HEK293 (cell line): ENCODE results near the gene MAP7.
A peak's percentile ranks its signal among the peaks of the same experiment; 100 is the strongest.

Experiments
- CTCF ChIA-PET: fragments of 350-600 bp; formaldehyde crosslinking; extraction: SDS; loops from one replicate; lab custom pipeline; 2021; ENCODE audit warnings: antibody characterized with exemption; lab: Yijun Ruan, JAX
- POLR2A ChIA-PET: fragments of 300-600 bp; formaldehyde crosslinking; extraction: SDS; loops from one replicate; lab custom pipeline; 2020; ENCODE audit warnings: antibody characterized with exemption, inconsistent platforms; lab: Yijun Ruan, JAX
- H3K27ac ChIP-seq: fragments of 200-500 bp; sonication (Bioruptor generic); 2 replicates; pipeline ENCODE4 v1.5.1; 2014; ENCODE audit warnings: low read depth, low read length, control low read depth, inconsistent platforms; ENCODE audit errors: extremely low read depth
- H3K36me3 ChIP-seq, 2 experiments: fragments of 200-500 bp in 1 of 2; sonication (Bioruptor generic) in 1 of 2; 1 replicate in 1 of 2; 2 replicates in 1 of 2; pipeline ENCODE4 v1.5.1; 2014 to 2017; ENCODE audit warnings: inconsistent platforms in 2 of 2, low read length in 2 of 2; ENCODE audit not compliant: control insufficient read depth in 2 of 2, insufficient read depth in 1 of 2
- H3K4me1 ChIP-seq: fragments of 200-500 bp; sonication (Bioruptor generic); 2 replicates; pipeline ENCODE4 v1.5.1; 2014; ENCODE audit warnings: mild to moderate bottlenecking, low read length, inconsistent platforms; ENCODE audit not compliant: control insufficient read depth, insufficient read depth
- H3K4me3 ChIP-seq: 2 replicates; pipeline ENCODE4 v1.5.1; 2011; ENCODE audit warnings: low read depth, mild to moderate bottlenecking, control low read depth, low read length, moderate library complexity
- H3K9me3 ChIP-seq: fragments of 200-500 bp; sonication (Bioruptor generic); 2 replicates; pipeline ENCODE4 v1.5.1; 2014; ENCODE audit warnings: low read depth, low read length, inconsistent platforms; ENCODE audit not compliant: control insufficient read depth, insufficient read depth
- GLI4 ChIP-seq: fragments of 450-650 bp; formaldehyde crosslinking; IDR thresholded peaks from 2 replicates; pipeline ENCODE4 v1.5.1; 2016; ENCODE audit warnings: missing biosample characterization, missing genetic modification characterization
- MYNN ChIP-seq: fragments of 450-650 bp; formaldehyde crosslinking; IDR thresholded peaks from 2 replicates; pipeline ENCODE4 v1.5.1; 2016; ENCODE audit warnings: missing biosample characterization, missing genetic modification characterization, borderline replicate concordance
- ZBTB1 ChIP-seq: fragments of 450-650 bp; formaldehyde crosslinking; IDR thresholded peaks from 2 replicates; pipeline ENCODE4 v1.5.1; 2016; ENCODE audit warnings: missing biosample characterization, missing genetic modification characterization
- ZNF16 ChIP-seq: fragments of 450-650 bp; formaldehyde crosslinking; IDR thresholded peaks from 2 replicates; pipeline ENCODE4 v1.5.1; 2016; ENCODE audit warnings: low read depth, missing biosample characterization, missing genetic modification characterization
- ZNF221 ChIP-seq: fragments of 450-650 bp; formaldehyde crosslinking; IDR thresholded peaks from 2 replicates; pipeline ENCODE4 v1.5.1; 2017; ENCODE audit warnings: missing biosample characterization, missing genetic modification characterization, borderline replicate concordance
- ZNF24 ChIP-seq: fragments of 450-650 bp; formaldehyde crosslinking; IDR thresholded peaks from 2 replicates; pipeline ENCODE4 v1.5.1; 2016; ENCODE audit warnings: missing biosample characterization, missing genetic modification characterization
- ZNF248 ChIP-seq: fragments of 450-650 bp; formaldehyde crosslinking; IDR thresholded peaks from 2 replicates; pipeline ENCODE4 v1.5.1; 2017; ENCODE audit warnings: missing biosample characterization, missing genetic modification characterization
- ZNF324 ChIP-seq: fragments of 450-650 bp; formaldehyde crosslinking; IDR thresholded peaks from 2 replicates; pipeline ENCODE4 v1.5.1; 2016; ENCODE audit warnings: missing biosample characterization, missing genetic modification characterization
- ZNF549 ChIP-seq: fragments of 450-650 bp; IDR thresholded peaks from 2 replicates; pipeline ENCODE4 v1.5.1; 2018; ENCODE audit warnings: missing biosample characterization, missing genetic modification characterization, mild to moderate bottlenecking, inconsistent platforms, moderate library complexity
- ZNF623 ChIP-seq: fragments of 450-650 bp; formaldehyde crosslinking; IDR thresholded peaks from 2 replicates; pipeline ENCODE4 v1.5.1; 2016; ENCODE audit warnings: missing biosample characterization, missing genetic modification characterization
- ZNF660 ChIP-seq: fragments of 450-650 bp; IDR thresholded peaks from 2 replicates; pipeline ENCODE4 v1.5.1; 2018; ENCODE audit warnings: missing biosample characterization, mild to moderate bottlenecking, missing genetic modification characterization
- TF ChIP-seq, protein P1 (sequence below): fragments of 450-650 bp; formaldehyde crosslinking; IDR thresholded peaks from 2 replicates; pipeline ENCODE4 v1.5.1; 2016; ENCODE audit warnings: missing biosample characterization, missing genetic modification characterization
- TF ChIP-seq, protein P2 (sequence below): fragments of 450-650 bp; formaldehyde crosslinking; IDR thresholded peaks from 2 replicates; pipeline ENCODE4 v1.5.1; 2016; ENCODE audit warnings: missing biosample characterization, missing genetic modification characterization
- TF ChIP-seq, protein P3 (sequence below): fragments of 450-650 bp; formaldehyde crosslinking; IDR thresholded peaks from 2 replicates; pipeline ENCODE4 v1.5.1; 2016; ENCODE audit warnings: missing biosample characterization, missing genetic modification characterization
- TF ChIP-seq, protein P4 (sequence below): fragments of 450-650 bp; formaldehyde crosslinking; IDR thresholded peaks from 2 replicates; pipeline ENCODE4 v1.5.1; 2016; ENCODE audit warnings: missing biosample characterization, missing genetic modification characterization

The MAP7 gene

DNA sequence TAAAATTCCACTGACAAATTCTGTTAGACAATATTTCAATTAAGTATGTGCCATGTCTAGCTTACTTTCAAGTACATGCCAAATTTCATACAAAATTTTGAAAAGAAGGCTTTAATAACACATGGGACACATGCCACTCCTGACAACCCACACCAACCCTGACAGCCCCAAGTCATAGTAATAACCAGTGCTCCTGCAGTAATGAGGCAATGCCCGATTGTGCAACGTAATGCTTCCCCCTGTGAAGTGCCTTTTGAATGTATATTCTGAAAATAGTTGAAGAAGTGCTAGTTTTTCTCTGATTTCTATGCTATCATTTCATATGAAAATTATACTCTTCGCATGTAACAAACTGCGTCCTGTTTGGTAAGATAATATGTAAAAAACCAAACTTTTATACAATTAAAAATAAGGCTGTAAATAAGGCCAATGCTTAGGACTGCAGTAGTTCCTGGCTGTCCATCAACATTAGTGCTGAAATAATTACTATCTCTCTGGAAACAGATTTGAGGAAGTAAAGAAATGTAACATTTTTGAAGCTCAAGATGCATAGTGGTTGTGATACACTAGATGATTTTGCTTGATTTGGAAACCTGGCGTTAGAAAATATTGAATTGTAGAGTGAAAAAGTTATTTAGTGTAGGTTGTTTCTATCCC, 134.7 kb downstream of the MAP7 start:
- CTCF ChIA-PET = interaction anchor here (1.2 kb wide), 1 partner anchor 11 kb away, joined by 4 read pairs; no protein-coding TSS in a partner anchor
- POLR2A ChIA-PET = interaction anchor here (0.6 kb wide), 1 partner anchor 898 kb away, joined by 7 read pairs; no protein-coding TSS in a partner anchor
- Histone ChIP-seq H3K4me3 (no peak overlapping the region), H3K4me1 (no peaks in the 10 kb centered on the region), H3K27ac (no peak overlapping the region), H3K36me3 (peaks cover 0 to 4% of the 10 kb centered on the region in 2 experiments), H3K9me3 (no peaks in the 10 kb centered on the region)
- TF ChIP-seq, protein P1, sequence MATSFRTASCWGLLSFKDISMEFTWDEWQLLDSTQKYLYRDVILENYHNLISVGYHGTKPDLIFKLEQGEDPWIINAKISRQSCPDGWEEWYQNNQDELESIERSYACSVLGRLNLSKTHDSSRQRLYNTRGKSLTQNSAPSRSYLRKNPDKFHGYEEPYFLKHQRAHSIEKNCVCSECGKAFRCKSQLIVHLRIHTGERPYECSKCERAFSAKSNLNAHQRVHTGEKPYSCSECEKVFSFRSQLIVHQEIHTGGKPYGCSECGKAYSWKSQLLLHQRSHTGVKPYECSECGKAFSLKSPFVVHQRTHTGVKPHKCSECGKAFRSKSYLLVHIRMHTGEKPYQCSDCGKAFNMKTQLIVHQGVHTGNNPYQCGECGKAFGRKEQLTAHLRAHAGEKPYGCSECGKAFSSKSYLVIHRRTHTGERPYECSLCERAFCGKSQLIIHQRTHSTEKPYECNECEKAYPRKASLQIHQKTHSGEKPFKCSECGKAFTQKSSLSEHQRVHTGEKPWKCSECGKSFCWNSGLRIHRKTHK (tag by site-specific recombination) = no peak
- TF ChIP-seq, protein P2, sequence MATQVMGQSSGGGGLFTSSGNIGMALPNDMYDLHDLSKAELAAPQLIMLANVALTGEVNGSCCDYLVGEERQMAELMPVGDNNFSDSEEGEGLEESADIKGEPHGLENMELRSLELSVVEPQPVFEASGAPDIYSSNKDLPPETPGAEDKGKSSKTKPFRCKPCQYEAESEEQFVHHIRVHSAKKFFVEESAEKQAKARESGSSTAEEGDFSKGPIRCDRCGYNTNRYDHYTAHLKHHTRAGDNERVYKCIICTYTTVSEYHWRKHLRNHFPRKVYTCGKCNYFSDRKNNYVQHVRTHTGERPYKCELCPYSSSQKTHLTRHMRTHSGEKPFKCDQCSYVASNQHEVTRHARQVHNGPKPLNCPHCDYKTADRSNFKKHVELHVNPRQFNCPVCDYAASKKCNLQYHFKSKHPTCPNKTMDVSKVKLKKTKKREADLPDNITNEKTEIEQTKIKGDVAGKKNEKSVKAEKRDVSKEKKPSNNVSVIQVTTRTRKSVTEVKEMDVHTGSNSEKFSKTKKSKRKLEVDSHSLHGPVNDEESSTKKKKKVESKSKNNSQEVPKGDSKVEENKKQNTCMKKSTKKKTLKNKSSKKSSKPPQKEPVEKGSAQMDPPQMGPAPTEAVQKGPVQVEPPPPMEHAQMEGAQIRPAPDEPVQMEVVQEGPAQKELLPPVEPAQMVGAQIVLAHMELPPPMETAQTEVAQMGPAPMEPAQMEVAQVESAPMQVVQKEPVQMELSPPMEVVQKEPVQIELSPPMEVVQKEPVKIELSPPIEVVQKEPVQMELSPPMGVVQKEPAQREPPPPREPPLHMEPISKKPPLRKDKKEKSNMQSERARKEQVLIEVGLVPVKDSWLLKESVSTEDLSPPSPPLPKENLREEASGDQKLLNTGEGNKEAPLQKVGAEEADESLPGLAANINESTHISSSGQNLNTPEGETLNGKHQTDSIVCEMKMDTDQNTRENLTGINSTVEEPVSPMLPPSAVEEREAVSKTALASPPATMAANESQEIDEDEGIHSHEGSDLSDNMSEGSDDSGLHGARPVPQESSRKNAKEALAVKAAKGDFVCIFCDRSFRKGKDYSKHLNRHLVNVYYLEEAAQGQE (tag by site-specific recombination) = peak; percentile 94

DNA sequence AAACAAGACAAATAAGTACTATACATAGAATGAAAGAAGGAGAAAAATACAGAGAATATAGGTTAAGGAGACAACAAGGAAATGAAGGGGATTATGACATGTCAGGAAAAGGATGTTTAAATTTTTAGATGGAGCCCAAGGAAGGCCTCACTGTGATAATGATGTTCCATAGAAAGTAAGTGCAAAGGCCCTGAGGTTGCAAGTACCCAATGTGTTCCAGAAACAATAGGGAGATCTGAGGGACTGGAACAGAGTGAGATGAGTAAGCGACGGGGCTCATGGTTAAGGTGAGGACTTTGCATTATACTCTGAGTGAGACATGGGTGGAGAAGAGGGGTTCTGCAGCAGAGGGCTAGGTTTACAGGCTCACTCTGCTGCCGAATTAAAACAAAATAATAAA, 137.8 kb downstream of the MAP7 start:
- no peak for TF ChIP-seq ZNF324
- peak; percentile 93 for TF ChIP-seq ZNF623 (tag by site-specific recombination)
- H3K4me1 ChIP-seq = no peaks in the 10 kb centered on the region
- H3K36me3 ChIP-seq = no peaks in the 10 kb centered on the region; a peak in 1 of 3 replicates
- H3K27ac ChIP-seq = no peak overlapping the region
- H3K9me3 ChIP-seq = no peaks in the 10 kb centered on the region
- POLR2A ChIA-PET = interaction anchor here (0.6 kb wide), 1 partner anchor 22 kb away, joined by 3 read pairs; no protein-coding TSS in a partner anchor
- H3K4me3 ChIP-seq = no peak overlapping the region
- CTCF ChIA-PET = interaction anchor here (0.7 to 1.0 kb wide), 2 partner anchors 15 to 41 kb away, joined by 3 read pairs; no protein-coding TSS in a partner anchor

DNA sequence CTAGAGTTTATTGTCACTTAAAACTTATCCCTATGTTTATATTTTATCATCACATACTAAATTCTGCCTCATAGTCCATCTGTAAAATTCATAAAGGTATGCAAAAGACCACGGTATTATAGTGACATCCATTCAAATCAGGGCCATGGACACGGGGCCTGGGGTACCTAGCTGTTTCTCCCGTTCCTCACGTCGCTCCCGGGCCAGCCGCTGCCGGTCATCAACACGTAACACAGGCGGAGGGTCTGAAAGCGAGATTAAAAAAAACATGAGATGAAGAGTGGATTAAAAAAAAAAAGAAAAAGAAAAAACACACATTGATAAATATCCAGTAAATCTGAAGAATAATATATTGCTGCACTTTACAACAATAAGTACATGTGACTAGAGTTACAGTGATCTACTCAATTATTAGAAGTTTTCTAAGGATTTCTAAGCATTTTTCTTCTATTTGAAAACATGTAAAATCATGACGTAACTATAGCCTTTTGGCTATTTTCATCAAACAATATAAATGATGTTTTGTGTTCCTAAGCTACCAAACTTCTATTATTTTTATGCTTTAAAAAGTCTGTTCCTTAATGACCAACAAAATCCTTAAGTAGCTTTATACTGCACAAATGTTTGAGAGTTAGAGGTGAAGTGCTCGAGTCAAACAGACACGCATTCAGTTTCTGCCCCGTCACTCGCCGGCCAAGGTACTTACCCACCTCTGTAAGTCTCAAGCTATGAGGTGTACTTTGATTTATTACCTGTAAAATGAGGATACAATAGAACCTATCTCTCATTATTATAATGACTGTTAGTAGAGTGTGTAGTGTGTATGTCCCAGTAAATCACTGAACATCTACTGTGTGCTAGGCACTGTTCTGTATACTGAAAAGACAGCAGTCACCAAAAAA, 138.5 kb downstream of the MAP7 start:
- ChIA-PET CTCF (interaction anchor here (1.0 kb wide), 1 partner anchor 16 kb away, joined by 3 read pairs; no protein-coding TSS in a partner anchor), POLR2A (interaction anchor here (0.6 kb wide), 1 partner anchor 23 kb away, joined by 3 read pairs; no protein-coding TSS in a partner anchor)
- H3K4me3 ChIP-seq = no peak overlapping the region
- H3K9me3 ChIP-seq = no peaks in the 10 kb centered on the region
- no peaks in the 10 kb centered on the region for H3K4me1 ChIP-seq
- H3K36me3 ChIP-seq = no peaks in the 10 kb centered on the region; a peak in 1 of 3 replicates
- TF ChIP-seq GLI4 (tag by site-specific recombination) = no peak
- TF ChIP-seq ZNF24 (tag by site-specific recombination) = no peak
- no peak for TF ChIP-seq ZNF248 (tag by site-specific recombination)
- no peak for TF ChIP-seq ZNF16 (tag by site-specific recombination)
- no peak overlapping the region for H3K27ac ChIP-seq

DNA sequence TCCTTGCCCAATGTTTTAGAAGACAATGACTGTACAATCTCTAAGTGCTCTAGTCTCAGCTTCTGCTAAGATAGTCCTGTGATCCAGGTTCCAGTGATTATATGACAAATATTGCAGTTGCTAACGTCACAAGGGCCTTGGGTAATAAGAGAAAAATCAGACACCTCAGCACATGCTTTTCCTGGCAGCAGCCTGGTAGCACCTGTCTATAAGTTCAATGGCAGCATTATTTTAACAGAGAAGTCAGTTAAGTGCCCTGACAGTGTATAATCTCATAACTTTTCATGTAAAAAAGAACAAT, 139.2 kb downstream of the MAP7 start:
- ChIA-PET CTCF (interaction anchor here (0.5 kb wide), 1 partner anchor 9 kb away, joined by 3 read pairs; no protein-coding TSS in a partner anchor), POLR2A (no interaction called here)
- H3K27ac ChIP-seq = no peak overlapping the region
- no peaks in the 10 kb centered on the region for H3K9me3 ChIP-seq
- no peaks in the 10 kb centered on the region for H3K4me1 ChIP-seq
- no peaks in the 10 kb centered on the region; a peak in 1 of 3 replicates for H3K36me3 ChIP-seq
- no peak overlapping the region for H3K4me3 ChIP-seq
- TF ChIP-seq MYNN (tag by site-specific recombination) (no peak), ZNF660 (tag by site-specific recombination) (no peak), ZBTB1 (tag by site-specific recombination) (no peak), ZNF221 (no peak), ZNF549 (tag by site-specific recombination) (no peak)
- TF ChIP-seq, protein P3, sequence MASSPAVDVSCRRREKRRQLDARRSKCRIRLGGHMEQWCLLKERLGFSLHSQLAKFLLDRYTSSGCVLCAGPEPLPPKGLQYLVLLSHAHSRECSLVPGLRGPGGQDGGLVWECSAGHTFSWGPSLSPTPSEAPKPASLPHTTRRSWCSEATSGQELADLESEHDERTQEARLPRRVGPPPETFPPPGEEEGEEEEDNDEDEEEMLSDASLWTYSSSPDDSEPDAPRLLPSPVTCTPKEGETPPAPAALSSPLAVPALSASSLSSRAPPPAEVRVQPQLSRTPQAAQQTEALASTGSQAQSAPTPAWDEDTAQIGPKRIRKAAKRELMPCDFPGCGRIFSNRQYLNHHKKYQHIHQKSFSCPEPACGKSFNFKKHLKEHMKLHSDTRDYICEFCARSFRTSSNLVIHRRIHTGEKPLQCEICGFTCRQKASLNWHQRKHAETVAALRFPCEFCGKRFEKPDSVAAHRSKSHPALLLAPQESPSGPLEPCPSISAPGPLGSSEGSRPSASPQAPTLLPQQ (tag by site-specific recombination) = no peak
- TF ChIP-seq, protein P4, sequence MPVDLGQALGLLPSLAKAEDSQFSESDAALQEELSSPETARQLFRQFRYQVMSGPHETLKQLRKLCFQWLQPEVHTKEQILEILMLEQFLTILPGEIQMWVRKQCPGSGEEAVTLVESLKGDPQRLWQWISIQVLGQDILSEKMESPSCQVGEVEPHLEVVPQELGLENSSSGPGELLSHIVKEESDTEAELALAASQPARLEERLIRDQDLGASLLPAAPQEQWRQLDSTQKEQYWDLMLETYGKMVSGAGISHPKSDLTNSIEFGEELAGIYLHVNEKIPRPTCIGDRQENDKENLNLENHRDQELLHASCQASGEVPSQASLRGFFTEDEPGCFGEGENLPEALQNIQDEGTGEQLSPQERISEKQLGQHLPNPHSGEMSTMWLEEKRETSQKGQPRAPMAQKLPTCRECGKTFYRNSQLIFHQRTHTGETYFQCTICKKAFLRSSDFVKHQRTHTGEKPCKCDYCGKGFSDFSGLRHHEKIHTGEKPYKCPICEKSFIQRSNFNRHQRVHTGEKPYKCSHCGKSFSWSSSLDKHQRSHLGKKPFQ (tag by site-specific recombination) = no peak
